ENCODE measurements around the gene PAK6. TPM values are rescaled to one million over a fixed set of nuclear protein-coding genes. Genes with fewer than 3 reads are reported as not detected.

Gene PAK6
- total RNA-seq, 2 donors from 2014 or later: 4.9 to 10.4 TPM

DNA sequence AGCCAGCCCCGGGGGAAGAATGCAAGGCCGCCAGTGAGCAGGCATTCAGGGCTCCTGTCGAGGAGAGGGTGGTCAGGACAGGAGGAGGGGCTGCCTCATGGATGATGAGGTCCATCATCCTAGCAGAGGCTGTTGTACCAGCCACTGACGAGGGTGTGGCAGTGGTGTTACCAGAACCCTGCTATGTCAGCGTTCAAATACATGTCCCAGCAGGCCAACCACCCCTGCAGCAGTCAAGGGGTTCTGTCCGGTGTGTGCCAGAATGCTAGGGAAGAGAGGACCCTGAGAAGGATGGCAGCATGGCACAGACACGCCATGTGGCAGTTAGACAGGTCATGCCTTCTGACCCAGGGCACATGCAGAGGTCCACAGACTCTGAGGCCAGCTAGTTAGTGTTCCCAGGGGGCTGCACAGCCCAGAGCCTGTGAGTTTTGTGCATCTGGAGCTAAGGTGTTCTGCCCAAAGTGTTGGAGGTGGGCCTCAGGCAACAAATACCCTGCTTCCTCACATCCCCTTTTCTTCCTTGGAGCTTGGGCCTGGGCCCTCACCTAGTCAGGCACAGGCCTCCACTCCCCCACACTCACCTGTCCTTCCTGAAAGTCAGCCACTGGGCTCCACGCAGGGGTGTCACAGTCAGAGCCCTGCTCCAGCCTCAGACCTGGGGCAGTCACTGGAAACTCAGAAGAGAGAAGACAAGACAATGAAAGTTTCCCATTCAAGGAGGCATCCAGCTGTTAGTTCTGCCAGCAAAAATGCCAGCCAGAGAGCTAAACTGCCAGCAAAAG lies 7.8 kb downstream of the PAK6 start:
- Histone ChIP-seq H3K36me3 (no peaks in the 10 kb centered on the region), H3K4me3 (no peak overlapping the region), H3K27me3 (no peaks in the 10 kb centered on the region), H3K4me1 (no peaks in the 10 kb centered on the region), H3K9me3 (no peaks in the 10 kb centered on the region), H3K9ac (ENCODE audit: low read depth in 2 of 2, low read length in 2 of 2) (no peak overlapping the region), H3K27ac (no peak overlapping the region)
- DNase-seq: no peak
- TF ChIP-seq, protein P1, sequence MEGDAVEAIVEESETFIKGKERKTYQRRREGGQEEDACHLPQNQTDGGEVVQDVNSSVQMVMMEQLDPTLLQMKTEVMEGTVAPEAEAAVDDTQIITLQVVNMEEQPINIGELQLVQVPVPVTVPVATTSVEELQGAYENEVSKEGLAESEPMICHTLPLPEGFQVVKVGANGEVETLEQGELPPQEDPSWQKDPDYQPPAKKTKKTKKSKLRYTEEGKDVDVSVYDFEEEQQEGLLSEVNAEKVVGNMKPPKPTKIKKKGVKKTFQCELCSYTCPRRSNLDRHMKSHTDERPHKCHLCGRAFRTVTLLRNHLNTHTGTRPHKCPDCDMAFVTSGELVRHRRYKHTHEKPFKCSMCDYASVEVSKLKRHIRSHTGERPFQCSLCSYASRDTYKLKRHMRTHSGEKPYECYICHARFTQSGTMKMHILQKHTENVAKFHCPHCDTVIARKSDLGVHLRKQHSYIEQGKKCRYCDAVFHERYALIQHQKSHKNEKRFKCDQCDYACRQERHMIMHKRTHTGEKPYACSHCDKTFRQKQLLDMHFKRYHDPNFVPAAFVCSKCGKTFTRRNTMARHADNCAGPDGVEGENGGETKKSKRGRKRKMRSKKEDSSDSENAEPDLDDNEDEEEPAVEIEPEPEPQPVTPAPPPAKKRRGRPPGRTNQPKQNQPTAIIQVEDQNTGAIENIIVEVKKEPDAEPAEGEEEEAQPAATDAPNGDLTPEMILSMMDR (IDR thresholded peaks at IDR 0.05): no peak
- intact Hi-C loops (cut with DNase I): no loop called here

DNA sequence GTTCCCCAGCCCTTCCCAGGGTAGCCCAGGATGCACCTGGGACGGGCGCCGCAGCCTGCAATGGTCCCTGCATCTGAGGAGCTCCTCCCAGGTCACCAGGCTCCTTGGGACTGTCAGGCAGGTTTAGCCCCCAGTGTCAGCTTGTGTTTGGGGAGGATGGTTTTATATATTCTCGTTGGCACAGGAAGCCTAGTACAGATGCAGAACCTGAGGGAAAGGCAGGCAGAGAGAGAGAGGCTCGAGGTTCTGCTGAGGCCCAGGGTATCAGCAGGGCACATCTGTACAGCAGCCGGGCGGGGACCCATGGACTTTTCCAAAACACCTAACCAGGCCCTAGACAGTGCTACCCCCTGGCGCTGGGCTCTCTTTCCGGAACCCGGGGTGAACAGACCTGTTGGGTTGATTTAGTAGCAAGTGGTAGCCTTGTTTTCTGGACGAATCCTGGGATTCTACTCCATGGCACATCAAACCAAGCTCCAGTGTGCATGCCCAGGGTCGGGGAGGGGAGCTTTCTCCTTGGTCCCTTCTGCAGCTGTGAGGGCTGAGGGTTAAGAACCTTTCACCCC lies 8.6 kb downstream of the PAK6 start:
- Histone ChIP-seq H3K4me3 (no peak overlapping the region), H3K36me3 (no peaks in the 10 kb centered on the region), H3K27ac (no peak overlapping the region), H3K9ac (ENCODE audit: low read depth in 2 of 2, low read length in 2 of 2) (no peak overlapping the region), H3K9me3 (no peaks in the 10 kb centered on the region), H3K27me3 (peaks cover 8% of the 10 kb centered on the region), H3K4me1 (no peaks in the 10 kb centered on the region)
- DNase-seq: no peak
- intact Hi-C loops (cut with DNase I): no loop called here
- TF ChIP-seq, protein P1 (IDR thresholded peaks at IDR 0.05): no peak

DNA sequence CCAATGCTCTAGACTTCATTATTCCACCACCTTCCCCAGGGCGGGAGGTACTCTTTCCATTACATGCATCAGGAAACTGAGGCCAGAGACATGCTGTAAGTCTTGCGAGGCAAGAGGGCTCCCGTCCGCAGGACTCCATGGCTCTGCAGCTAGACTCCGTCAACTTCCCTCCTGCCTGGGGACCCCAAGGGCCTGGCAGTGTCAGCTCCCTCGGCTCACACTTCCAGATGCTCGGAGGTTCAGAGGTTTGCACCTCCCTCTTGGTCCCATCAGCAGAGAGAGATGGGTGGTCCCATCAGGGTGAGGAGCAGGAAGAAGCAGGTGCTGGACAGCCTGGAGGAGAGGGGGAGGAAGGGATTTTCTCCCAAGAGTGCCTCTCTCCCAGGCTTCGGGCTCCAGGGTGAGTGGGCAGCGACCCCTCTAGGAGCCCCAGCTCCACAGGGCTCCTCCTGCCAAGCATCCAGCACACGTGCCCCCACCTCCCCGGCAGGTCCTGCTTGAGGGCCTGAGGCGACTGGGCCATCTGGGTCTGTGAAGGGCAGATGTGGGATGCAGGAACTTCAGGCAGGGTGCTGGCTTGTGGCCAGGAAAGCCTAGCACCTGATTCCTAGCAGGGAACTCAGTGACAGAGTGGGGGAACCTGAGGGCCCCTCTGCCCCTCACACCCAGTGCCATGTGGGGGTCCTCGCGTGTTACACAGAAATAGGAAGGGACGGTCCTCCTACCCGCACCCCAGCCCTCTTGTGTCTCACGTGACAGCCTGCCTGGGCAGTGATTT lies 9.3 kb downstream of the PAK6 start:
- Histone ChIP-seq H3K9me3 (no peaks in the 10 kb centered on the region), H3K27ac (no peak overlapping the region), H3K4me1 (no peaks in the 10 kb centered on the region), H3K27me3 (peaks cover 15% of the 10 kb centered on the region), H3K4me3 (no peak overlapping the region), H3K36me3 (no peaks in the 10 kb centered on the region), H3K9ac (ENCODE audit: low read depth in 2 of 2, low read length in 2 of 2) (no peak overlapping the region)
- TF ChIP-seq, protein P1 (IDR thresholded peaks at IDR 0.05): no peak
- no peak for DNase-seq
- intact Hi-C loops (cut with DNase I): no loop called here

DNA sequence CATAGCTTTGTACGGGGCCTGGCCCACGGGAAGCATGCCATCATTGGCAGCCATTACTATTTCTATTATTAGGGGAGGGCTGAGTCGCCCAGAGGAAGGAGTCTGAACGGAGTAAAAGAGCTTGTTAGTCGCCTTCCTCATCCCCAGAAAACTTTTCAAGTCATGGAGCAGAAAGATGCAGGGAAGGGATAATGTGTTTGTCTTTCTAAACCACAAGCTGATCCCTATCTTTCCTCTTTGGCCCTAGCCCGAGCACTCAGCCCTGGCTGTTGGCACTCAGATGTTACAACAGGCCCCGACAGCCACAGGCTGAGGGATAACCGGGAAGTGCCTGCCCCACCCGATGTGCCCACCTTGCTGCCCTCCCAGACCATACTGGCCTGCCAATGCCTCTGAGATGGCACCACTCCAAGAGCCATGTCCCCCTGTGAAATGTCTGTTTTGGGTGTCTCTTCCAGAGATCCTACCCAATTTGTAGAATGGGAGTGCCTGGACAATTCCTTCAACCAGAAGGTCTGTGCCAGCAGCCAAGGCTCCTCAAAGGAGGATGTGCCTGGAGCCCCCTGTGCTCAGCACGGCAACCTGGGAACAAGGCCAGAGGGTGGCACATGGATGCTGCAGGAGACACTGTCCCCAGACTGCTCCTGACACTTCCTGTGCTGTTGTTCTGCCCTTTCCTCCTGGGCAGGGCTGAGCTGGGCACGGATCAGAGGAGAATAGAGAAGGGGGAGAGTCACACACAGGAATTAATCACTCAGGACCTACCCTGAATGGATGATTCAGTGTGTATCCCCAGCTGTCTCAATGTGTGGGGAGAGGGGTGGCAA lies 10.8 kb downstream of the PAK6 start:
- Histone ChIP-seq H3K4me1 (no peaks in the 10 kb centered on the region), H3K9ac (ENCODE audit: low read depth in 2 of 2, low read length in 2 of 2) (no peak overlapping the region), H3K36me3 (no peaks in the 10 kb centered on the region), H3K27ac (no peak overlapping the region), H3K9me3 (no peaks in the 10 kb centered on the region), H3K27me3 (peaks cover 20% of the 10 kb centered on the region), H3K4me3 (no peak overlapping the region)
- DNase-seq: no peak
- TF ChIP-seq, protein P1 (IDR thresholded peaks at IDR 0.05): no peak
- intact Hi-C loops (cut with DNase I): no loop called here

DNA sequence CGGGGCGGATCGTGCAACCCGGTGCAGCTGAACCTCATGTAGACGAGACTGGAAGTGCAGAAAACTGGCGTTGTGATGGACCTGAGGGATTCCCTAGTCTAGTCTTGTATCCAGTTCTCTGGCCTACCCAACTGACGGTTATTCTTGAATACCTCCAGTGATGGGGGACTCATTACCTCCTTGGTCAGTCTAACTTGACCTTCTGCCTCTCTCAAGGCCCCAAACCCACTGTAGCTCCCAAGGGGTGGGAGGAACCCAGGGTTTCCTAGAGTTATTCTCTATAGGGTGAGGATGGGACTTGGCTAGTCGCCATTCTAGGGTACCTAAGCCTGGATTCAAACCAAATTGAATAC lies 11.4 kb downstream of the PAK6 start:
- Histone ChIP-seq H3K4me3 (no peak overlapping the region), H3K4me1 (no peaks in the 10 kb centered on the region)
- DNase-seq: no peak

More for the DNA sequence above, 11.4 kb downstream of the PAK6 start:
- no peaks in the 10 kb centered on the region for H3K36me3 ChIP-seq
- no peaks in the 10 kb centered on the region for H3K9me3 ChIP-seq
- intact Hi-C loops (cut with DNase I): no loop called here
- H3K9ac ChIP-seq (ENCODE audit: low read depth in 2 of 2, low read length in 2 of 2): no peak overlapping the region
- peaks cover 20% of the 10 kb centered on the region for H3K27me3 ChIP-seq
- TF ChIP-seq, protein P1 (IDR thresholded peaks at IDR 0.05): no peak
- H3K27ac ChIP-seq: no peak overlapping the region

Data from colonic mucosa (tissue), 4 donors.